GM21515 (cell line): ENCODE results near the gene ARL5C.

Source experiments
- ATAC-seq: cut with Tn5 transposase; IDR thresholded peaks from one replicate; pipeline ENCODE4 v1.9.1; 2021; ENCODE audit not compliant: unreplicated experiment

ARL5C gene

DNA sequence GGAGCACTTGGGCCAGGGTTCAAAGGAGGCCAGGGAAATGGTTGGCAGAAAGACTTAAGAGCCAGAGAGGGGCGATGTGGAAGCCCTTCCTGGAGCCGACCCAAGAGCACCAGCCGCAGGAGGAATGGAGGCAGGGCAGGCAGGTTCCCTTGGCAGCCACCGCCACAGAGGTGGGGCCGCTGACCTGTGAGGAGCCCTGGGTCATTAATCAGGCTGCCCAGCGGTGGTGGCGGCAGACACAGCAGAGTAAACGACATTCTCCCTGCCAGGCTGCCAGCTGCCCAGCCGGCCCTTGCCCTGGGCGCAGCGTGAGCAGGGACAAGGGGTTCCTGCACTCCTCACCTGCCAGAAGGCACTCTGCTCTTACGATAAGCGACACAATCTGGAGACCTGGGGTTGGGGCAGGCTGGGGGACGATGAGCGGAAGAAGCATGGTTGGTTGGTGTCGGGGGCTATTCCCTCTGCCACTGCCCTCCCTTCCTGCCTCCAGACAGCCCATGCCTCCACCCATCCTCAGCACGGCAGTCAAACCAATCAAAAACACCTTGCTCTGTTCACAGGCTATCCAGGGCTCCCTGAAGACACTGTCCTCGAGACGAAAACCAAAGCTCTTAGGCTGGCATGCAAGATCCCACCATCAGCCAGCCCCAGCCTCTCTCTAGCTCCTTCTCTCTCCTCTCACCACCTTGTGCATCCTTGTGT, 55.4 kb downstream of the ARL5C start:
- no peak for ATAC-seq

GRCh38 chr17:39108461-39109375, 57.2 kb downstream of the ARL5C start:
- no peak for ATAC-seq

- ATAC-seq = no peak
These were observed 58.0 kb downstream of the ARL5C start for GRCh38 chr17:39107973-39108372.

GRCh38 chr17:39107155-39107554, 58.8 kb downstream of the ARL5C start:
- ATAC-seq = no peak
